ENCODE measurements around the gene KIF3B.

Gene KIF3B

GRCh38 chr20:32329817-32330554 is 52.5 kb downstream of the KIF3B start:
- no peak for DNase-seq (ENCODE audit: low read depth)
- TF ChIP-seq CTCF (IDR thresholded peaks at IDR 0.05; ENCODE audit: low read length, missing control alignments) = no peak
- no peak overlapping the region for H3K4me3 ChIP-seq (replicated peaks; ENCODE audit: low read depth, low read length)

GRCh38 chr20:32330555-32330897 is 53.1 kb downstream of the KIF3B start:
- no peak for TF ChIP-seq CTCF (IDR thresholded peaks at IDR 0.05; ENCODE audit: low read length, missing control alignments)
- no peak overlapping the region for H3K4me3 ChIP-seq (replicated peaks; ENCODE audit: low read depth, low read length)

GRCh38 chr20:32332614-32333013 is 55.2 kb downstream of the KIF3B start:
- no peak overlapping the region for H3K4me3 ChIP-seq (replicated peaks; ENCODE audit: low read depth, low read length)
- TF ChIP-seq CTCF (IDR thresholded peaks at IDR 0.05; ENCODE audit: low read length, missing control alignments) = no peak
- peak; percentile 64 for DNase-seq (ENCODE audit: low read depth)

More at GRCh38 chr20:32330555-32330897, 53.1 kb downstream of the KIF3B start:
- no peak for DNase-seq (ENCODE audit: low read depth)

DNA sequence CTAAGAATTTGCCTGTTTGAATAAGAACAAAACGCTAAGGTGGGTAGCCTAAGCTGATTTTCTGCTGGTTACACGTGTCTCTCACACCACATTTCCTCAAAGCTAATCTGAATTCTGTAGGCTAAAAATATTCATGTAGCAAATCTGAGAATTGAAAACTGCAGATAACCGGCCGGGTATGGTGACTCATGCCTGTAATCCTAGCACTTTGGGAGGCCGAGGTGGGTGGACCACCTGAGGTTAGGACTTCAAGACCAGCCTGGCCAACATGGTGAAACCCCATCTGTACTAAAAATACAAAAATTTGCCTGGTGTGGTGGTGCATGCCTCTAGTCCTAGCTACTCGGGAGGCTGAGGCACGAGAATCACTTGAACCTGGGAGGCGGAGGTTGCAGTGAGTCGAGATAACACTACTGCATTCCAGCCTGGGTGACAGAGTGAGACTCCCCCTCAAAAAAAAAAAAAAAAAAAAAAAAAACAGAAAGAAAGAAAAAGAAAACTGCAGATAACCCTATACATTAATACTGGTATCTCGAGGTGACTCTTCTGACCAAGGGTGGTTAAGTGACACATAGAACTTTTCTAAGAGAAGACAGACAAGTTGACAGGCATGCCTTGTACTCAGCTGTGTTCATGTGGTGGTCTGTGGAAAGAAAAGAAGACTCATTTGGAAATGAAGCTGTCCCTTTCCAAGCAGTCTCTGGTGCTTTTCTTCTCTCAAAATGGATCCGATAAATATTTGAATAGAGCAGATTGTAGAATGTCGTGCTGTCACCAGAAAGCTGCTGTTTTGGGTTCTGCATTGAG is 55.9 kb downstream of the KIF3B start:
- TF ChIP-seq CTCF (IDR thresholded peaks at IDR 0.05; ENCODE audit: low read length, missing control alignments) = no peak
- no peak overlapping the region for H3K4me3 ChIP-seq (replicated peaks; ENCODE audit: low read depth, low read length)
- no peak for DNase-seq (ENCODE audit: low read depth)

DNA sequence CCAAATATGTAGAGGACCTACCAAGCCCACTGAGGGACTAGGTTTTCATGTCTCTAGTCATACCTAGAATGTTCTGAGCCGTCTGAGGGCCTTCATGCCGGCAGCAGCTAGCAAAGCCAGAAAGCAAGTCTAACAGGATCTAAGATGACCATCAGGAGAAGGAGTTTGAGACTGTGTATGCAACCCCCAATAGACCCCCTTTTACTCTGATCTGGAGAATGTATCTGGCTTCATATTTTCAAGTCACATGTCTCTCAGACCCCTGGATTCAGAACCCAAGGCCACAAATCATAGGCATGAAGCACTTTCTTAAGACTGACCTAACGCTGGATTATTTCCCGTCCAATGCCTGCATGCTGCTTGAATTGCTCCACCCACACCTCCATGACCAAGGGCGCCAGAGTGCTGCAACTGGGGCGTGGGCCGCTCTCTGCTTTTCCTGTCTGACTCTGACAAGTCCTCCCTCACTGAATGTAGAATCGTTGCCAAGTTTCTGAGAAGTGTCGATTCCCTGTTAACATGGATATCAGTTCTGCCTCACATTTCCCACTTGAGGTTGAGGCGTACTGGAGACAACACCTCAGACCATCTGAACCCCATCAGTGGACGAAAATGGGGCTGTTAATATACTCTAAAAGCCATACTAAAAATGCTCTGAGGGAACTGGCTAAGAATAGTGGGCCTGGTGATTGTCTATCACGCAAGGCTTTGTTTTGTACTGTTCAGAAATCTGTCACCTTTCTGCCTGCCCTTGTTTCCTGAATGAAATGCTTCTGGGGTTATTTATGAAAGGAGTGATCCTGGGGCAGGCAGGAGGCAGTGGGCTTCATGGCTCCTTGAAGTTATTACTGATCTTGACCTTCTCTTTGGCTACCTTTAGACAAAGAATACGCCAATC is 56.8 kb downstream of the KIF3B start:
- no peak overlapping the region for H3K4me3 ChIP-seq (replicated peaks; ENCODE audit: low read depth, low read length)
- no peak for TF ChIP-seq CTCF (IDR thresholded peaks at IDR 0.05; ENCODE audit: low read length, missing control alignments)
- peak; percentile 84 for DNase-seq (ENCODE audit: low read depth)

GRCh38 chr20:32336918-32337347 is 59.5 kb downstream of the KIF3B start:
- H3K4me3 ChIP-seq (replicated peaks; ENCODE audit: low read depth, low read length) = no peak overlapping the region
- TF ChIP-seq CTCF (IDR thresholded peaks at IDR 0.05; ENCODE audit: low read length, missing control alignments) = peak; percentile 73
- DNase-seq (ENCODE audit: low read depth) = peak; percentile 59
